Neural cell (in vitro differentiated cells): Measurements from ENCODE around the gene IER5L. TPM values are rescaled to one million over a fixed set of nuclear protein-coding genes. Genes with fewer than 3 reads are reported as not detected.

ENCODE experiments used
- H2AFZ ChIP-seq: fragments of 200-600, 300-800 bp; sonication (generic), shearing (Covaris generic); 2 replicates; pipeline ENCODE4 v1.6.0; 2014; ENCODE audit warnings: low read depth, mild to moderate bottlenecking, antibody characterized with exemption, low read length, moderate library complexity
- H3F3A ChIP-seq: fragments of 200-600 bp; shearing (Covaris generic); 2 replicates; pipeline ENCODE4 v1.6.1; 2016; ENCODE audit warnings: mild to moderate bottlenecking, moderate library complexity, mixed read lengths, antibody characterized with exemption, low read length; ENCODE audit not compliant: insufficient read depth, poor library complexity, severe bottlenecking
- H3K27ac ChIP-seq: fragments of 200-600, 300-800 bp; sonication (generic), shearing (Covaris generic); 2 replicates; pipeline ENCODE4 v1.5.1; 2014; ENCODE audit warnings: mild to moderate bottlenecking, low read length, moderate library complexity
- H3K27me3 ChIP-seq: fragments of 300-800, 200-600 bp; sonication (generic), shearing (Covaris generic); 2 replicates; pipeline ENCODE4 v1.6.0; 2014; ENCODE audit warnings: mild to moderate bottlenecking, low read depth, low read length, moderate library complexity; ENCODE audit not compliant: insufficient read depth
- H3K36me3 ChIP-seq: fragments of 300-800, 200-600 bp; sonication (generic), shearing (Covaris generic); 2 replicates; pipeline ENCODE4 v1.5.1; 2014; ENCODE audit warnings: mild to moderate bottlenecking, antibody characterized with exemption, low read length, moderate library complexity; ENCODE audit not compliant: insufficient read depth
- H3K4me2 ChIP-seq: fragments of 300-800, 200-600 bp; sonication (generic), shearing (Covaris generic); 2 replicates; pipeline ENCODE4 v1.6.0; 2014; ENCODE audit warnings: mild to moderate bottlenecking, low read length
- H3K4me3 ChIP-seq: fragments of 300-800, 200-600 bp; sonication (generic), shearing (Covaris generic); 2 replicates; pipeline ENCODE4 v1.5.1; 2014; ENCODE audit warnings: mild to moderate bottlenecking, low read length, moderate library complexity
- H3K79me2 ChIP-seq: fragments of 200-600 bp; shearing (Covaris generic); replicated peaks from 2 replicates; pipeline ENCODE4 v1.6.0; 2014; ENCODE audit warnings: mild to moderate bottlenecking, low read length, moderate library complexity; ENCODE audit not compliant: insufficient read depth
- H3K9ac ChIP-seq: fragments of 300-800, 200-600 bp; sonication (generic), shearing (Covaris generic); 2 replicates; pipeline ENCODE4 v1.6.1; 2016; ENCODE audit warnings: mild to moderate bottlenecking, low read length, mixed read lengths
- H3K9me2 ChIP-seq: fragments of 200-600 bp; shearing (Covaris generic); 2 replicates; pipeline ENCODE4 v1.6.1; 2016; ENCODE audit warnings: mild to moderate bottlenecking, low read length, mixed read lengths; ENCODE audit not compliant: insufficient read depth
- H3K9me3 ChIP-seq: fragments of 200-600, 300-800 bp; sonication (generic), shearing (Covaris generic); 2 replicates; pipeline ENCODE4 v1.6.1; 2016; ENCODE audit warnings: mild to moderate bottlenecking, mixed run types, low read length, moderate library complexity, mixed read lengths
- H4K20me1 ChIP-seq: fragments of 200-600 bp; shearing (Covaris generic); 2 replicates; pipeline ENCODE4 v1.6.1; 2016; ENCODE audit warnings: mild to moderate bottlenecking, mixed run types; ENCODE audit not compliant: insufficient read depth
- CTCF ChIP-seq: fragments of 450-650 bp; IDR thresholded peaks from 2 replicates; pipeline ENCODE4 v1.5.1; 2014; ENCODE audit warnings: antibody characterized with exemption, mild to moderate bottlenecking, moderate library complexity; ENCODE audit not compliant: poor library complexity, severe bottlenecking
- EP300 ChIP-seq: fragments of 450-650 bp; conservative IDR thresholded peaks from 2 replicates; pipeline ENCODE4 v1.6.1; 2014; ENCODE audit warnings: antibody characterized with exemption, mild to moderate bottlenecking, moderate library complexity; ENCODE audit not compliant: poor library complexity, severe bottlenecking
- EZH2 ChIP-seq: fragments of 200-600, 300-800 bp; shearing (Covaris generic), sonication (generic); IDR thresholded peaks from 2 replicates; pipeline ENCODE4 v1.6.1; 2014; ENCODE audit warnings: antibody characterized with exemption, low read length, borderline replicate concordance, mild to moderate bottlenecking; ENCODE audit not compliant: insufficient read depth, poor library complexity, severe bottlenecking
- MXI1 ChIP-seq: fragments of 450-650 bp; conservative IDR thresholded peaks from 2 replicates; pipeline ENCODE4 v1.6.1; 2014; ENCODE audit warnings: antibody characterized with exemption, mild to moderate bottlenecking; ENCODE audit not compliant: poor library complexity, severe bottlenecking
- POLR2AphosphoS5 ChIP-seq: IDR thresholded peaks from 2 replicates; pipeline ENCODE4 v1.6.1; 2012
- RAD21 ChIP-seq: fragments of 450-650 bp; conservative IDR thresholded peaks from 2 replicates; pipeline ENCODE4 v1.6.1; 2014; ENCODE audit warnings: antibody characterized with exemption, mild to moderate bottlenecking, moderate library complexity
- SMC3 ChIP-seq: fragments of 450-650 bp; conservative IDR thresholded peaks from 2 replicates; pipeline ENCODE4 v1.6.1; 2014; ENCODE audit warnings: antibody characterized with exemption, mild to moderate bottlenecking, moderate library complexity; ENCODE audit not compliant: poor library complexity
- TAF1 ChIP-seq: IDR thresholded peaks from 2 replicates; pipeline ENCODE4 v1.6.1; 2012; ENCODE audit warnings: low read depth
- polyA plus RNA-seq: library from polyadenylated mRNA; depleted of rRNA; stranded (reverse); fragments of >200 nt; gene quantifications from 2 replicates; pipeline ENCODE4 v1.2.3, GENCODE V29; 2014
- TF ChIP-seq, protein P1 (sequence below): IDR thresholded peaks from 2 replicates; pipeline ENCODE4 v1.6.1; 2012; ENCODE audit warnings: borderline replicate concordance

IER5L gene
- polyA plus RNA-seq, 1 donor from 2014 or later: 20.8 TPM

GRCh38 chr9:129185991-129186390, 7.9 kb upstream of the IER5L start:
- Histone ChIP-seq H3K4me3 (no peak overlapping the region), H2AFZ (no peak overlapping the region), H3F3A (no peaks in the 10 kb centered on the region), H3K27me3 (no peaks in the 10 kb centered on the region), H3K79me2 (no peaks in the 10 kb centered on the region), H3K27ac (no peak overlapping the region), H3K9ac (no peak overlapping the region), H3K9me3 (no peaks in the 10 kb centered on the region), H3K9me2 (no peaks in the 10 kb centered on the region), H4K20me1 (no peaks in the 10 kb centered on the region), H3K36me3 (no peaks in the 10 kb centered on the region), H3K4me2 (no peak overlapping the region)
- no peak for TF ChIP-seq SMC3
- no peak for TF ChIP-seq TAF1
- no peak for TF ChIP-seq RAD21
- no peak for TF ChIP-seq POLR2AphosphoS5
- TF ChIP-seq EZH2: no peak
- no peak for TF ChIP-seq MXI1
- no peak for TF ChIP-seq CTCF

DNA sequence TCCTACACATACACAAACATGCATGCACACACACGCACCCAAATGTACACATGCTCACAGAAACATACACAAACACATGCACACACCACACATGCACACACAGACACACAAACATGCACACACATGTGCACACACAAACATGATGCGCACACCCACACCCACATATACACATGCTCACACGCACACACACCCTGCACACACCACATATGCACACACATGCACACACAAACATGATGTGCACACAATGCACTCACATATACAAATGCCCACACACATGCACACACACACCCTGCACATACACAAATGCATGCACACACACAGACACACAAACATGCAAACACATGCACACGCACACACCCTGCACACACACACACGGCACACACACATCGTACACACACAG, 7.3 kb upstream of the IER5L start:
- Histone ChIP-seq H3K79me2 (no peaks in the 10 kb centered on the region), H4K20me1 (no peaks in the 10 kb centered on the region), H3K9me2 (no peaks in the 10 kb centered on the region), H3K9ac (no peak overlapping the region), H3K4me3 (no peak overlapping the region), H3K4me2 (no peak overlapping the region), H2AFZ (no peak overlapping the region), H3K9me3 (no peaks in the 10 kb centered on the region), H3F3A (no peaks in the 10 kb centered on the region), H3K27me3 (no peaks in the 10 kb centered on the region), H3K36me3 (no peaks in the 10 kb centered on the region), H3K27ac (no peak overlapping the region)
- TF ChIP-seq TAF1 (no peak), EZH2 (no peak), EP300 (no peak)

- no peaks in the 10 kb centered on the region for H3K27me3 ChIP-seq
- TF ChIP-seq SMC3 (no peak), EP300 (no peak), CTCF (no peak), TAF1 (no peak), MXI1 (no peak), EZH2 (no peak), POLR2AphosphoS5 (no peak), RAD21 (no peak)
- TF ChIP-seq, protein P1, sequence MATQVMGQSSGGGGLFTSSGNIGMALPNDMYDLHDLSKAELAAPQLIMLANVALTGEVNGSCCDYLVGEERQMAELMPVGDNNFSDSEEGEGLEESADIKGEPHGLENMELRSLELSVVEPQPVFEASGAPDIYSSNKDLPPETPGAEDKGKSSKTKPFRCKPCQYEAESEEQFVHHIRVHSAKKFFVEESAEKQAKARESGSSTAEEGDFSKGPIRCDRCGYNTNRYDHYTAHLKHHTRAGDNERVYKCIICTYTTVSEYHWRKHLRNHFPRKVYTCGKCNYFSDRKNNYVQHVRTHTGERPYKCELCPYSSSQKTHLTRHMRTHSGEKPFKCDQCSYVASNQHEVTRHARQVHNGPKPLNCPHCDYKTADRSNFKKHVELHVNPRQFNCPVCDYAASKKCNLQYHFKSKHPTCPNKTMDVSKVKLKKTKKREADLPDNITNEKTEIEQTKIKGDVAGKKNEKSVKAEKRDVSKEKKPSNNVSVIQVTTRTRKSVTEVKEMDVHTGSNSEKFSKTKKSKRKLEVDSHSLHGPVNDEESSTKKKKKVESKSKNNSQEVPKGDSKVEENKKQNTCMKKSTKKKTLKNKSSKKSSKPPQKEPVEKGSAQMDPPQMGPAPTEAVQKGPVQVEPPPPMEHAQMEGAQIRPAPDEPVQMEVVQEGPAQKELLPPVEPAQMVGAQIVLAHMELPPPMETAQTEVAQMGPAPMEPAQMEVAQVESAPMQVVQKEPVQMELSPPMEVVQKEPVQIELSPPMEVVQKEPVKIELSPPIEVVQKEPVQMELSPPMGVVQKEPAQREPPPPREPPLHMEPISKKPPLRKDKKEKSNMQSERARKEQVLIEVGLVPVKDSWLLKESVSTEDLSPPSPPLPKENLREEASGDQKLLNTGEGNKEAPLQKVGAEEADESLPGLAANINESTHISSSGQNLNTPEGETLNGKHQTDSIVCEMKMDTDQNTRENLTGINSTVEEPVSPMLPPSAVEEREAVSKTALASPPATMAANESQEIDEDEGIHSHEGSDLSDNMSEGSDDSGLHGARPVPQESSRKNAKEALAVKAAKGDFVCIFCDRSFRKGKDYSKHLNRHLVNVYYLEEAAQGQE: no peak
- H3K79me2 ChIP-seq: no peaks in the 10 kb centered on the region
- no peaks in the 10 kb centered on the region for H3F3A ChIP-seq
- H3K4me2 ChIP-seq: no peak overlapping the region
- no peak overlapping the region for H3K9ac ChIP-seq
- no peak overlapping the region for H2AFZ ChIP-seq
- no peak overlapping the region for H3K27ac ChIP-seq
- H3K36me3 ChIP-seq: no peaks in the 10 kb centered on the region
- no peak overlapping the region for H3K4me3 ChIP-seq
- no peaks in the 10 kb centered on the region for H3K9me2 ChIP-seq
- H4K20me1 ChIP-seq: no peaks in the 10 kb centered on the region
- H3K9me3 ChIP-seq: no peaks in the 10 kb centered on the region
Measured at GRCh38 chr9:129184596-129185122, 6.6 kb upstream of the IER5L start.
